ENCODE data around the gene SIPA1L3. TPM values are rescaled to one million over a fixed set of nuclear protein-coding genes. Genes with fewer than 3 reads are reported as not detected.

Gene SIPA1L3
- total and polyA plus RNA-seq, 2 of the 13 experiments (the other 11 are each of a cell fraction or from before 2014, with no cell fraction given) = 5.5 to 7.7 TPM

DNA sequence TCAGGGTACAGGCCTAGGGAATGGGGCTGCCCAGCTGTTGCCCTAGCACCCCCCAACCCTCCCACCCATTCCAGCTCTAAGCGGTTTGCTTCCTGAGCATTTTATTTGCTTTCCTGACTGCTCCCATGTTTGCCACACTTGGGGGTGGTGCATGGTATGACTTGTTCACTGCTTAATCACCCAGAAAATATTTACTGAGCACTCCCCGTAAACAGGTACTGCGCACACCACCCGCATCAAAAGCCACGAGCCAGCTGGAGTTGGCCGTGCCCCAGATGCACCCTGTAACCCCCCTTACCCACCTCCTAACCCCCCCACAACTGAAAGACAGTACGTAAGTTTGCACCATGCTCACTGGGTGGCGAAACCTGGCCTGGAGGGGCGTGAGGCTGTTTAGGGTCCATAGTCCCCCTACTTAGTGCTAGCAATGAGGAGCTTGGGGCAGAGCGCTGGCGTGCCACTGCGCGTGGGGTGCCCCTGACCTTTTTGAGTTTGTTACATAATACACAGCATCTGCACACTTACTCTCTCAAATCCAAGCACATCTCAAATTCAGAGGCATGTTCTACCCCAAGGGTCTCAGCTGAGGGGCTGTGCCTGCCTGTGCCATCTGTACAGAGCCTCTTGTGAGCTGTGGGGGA, 287.2 kb downstream of the SIPA1L3 start (continued):
- no peak for TF ChIP-seq ZNF276 (CRISPR knock-in tag; IDR thresholded peaks at IDR 0.05; ENCODE audit: low read depth)
- no peak for TF ChIP-seq IKZF1 (IDR thresholded peaks at IDR 0.05)
- TF ChIP-seq MATR3 (CRISPR knock-in tag; IDR thresholded peaks at IDR 0.05) = no peak
- no peak for TF ChIP-seq RFXANK (CRISPR knock-in tag; IDR thresholded peaks at IDR 0.05)

DNA sequence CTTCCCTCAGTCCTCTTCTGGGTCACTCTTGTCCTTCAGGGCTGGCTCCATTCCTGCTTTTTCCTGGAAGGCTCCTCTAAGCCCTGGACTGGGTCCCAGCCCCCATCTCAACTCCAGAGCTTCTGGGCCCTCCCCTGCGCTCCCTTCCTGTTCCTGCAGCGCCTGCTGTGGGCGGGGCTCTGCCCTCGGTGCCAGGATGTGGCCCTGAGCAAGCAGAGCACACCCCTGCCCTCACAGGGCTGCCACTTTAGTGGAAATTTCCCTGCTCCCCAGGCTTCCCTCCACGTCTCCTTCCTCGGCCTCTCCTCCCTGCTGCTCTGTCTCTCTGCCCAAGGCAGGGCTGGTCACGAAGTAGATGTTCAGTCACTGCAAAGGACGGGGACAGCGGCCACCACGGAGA, 288.2 kb downstream of the SIPA1L3 start:
- Histone ChIP-seq H2AFZ (ENCODE audit: low read length) (no peak overlapping the region), H3K27ac (ENCODE audit: extremely low read length, insufficient read depth, low read length) (no peak overlapping the region), H3K9me3 (ENCODE audit: low read length) (no peaks in the 10 kb centered on the region), H3K36me3 (replicated peaks in 1 of 2; ENCODE audit: control insufficient read depth in 1 of 2, insufficient read depth in 2 of 2, low read length in 2 of 2) (0 out of 5 replicates have a peak, but pooled peaks cover 0 to 2% of the 10 kb centered on the region in 2 experiments), H3K4me1 (ENCODE audit: insufficient read depth, low read length) (peaks cover 13% of the 10 kb centered on the region), H3K27me3 (ENCODE audit: control insufficient read depth in 1 of 2, insufficient read depth in 2 of 2, low read length in 2 of 2) (no peaks in the 10 kb centered on the region), H4K20me1 (ENCODE audit: insufficient read depth, low read length) (no peaks in the 10 kb centered on the region), H3K9ac (ENCODE audit: insufficient read depth, low read depth, low read length) (no peak overlapping the region), H3K4me3 (replicated peaks in 1 of 3; ENCODE audit: insufficient read depth in 1 of 3, low read depth in 2 of 3, low read length in 3 of 3) (no peak overlapping the region), H3K79me2 (ENCODE audit: insufficient read depth, low read length) (no peaks in the 10 kb centered on the region), H3K4me2 (ENCODE audit: low read depth, low read length) (no peak overlapping the region)
- ChIA-PET CTCF (ENCODE audit: low intra/inter-chr PET ratio, low total read pairs) (no interaction called here), POLR2A (no interaction called here)
- no peak for FAIRE-seq
- intact Hi-C loops (cut with micrococcal nuclease; ENCODE audit: unreplicated experiment) (no loop called here), in situ Hi-C loops (cut with HindIII; ENCODE audit: extremely low pct_ligation_motif_present, low pct_unique_long_range_greater_than_20kb) (no loop called here)
- no TSS peak for BruUV-seq (replicated peaks)
- DNase-seq (ENCODE audit: low spot score) = no peak
- TF ChIP-seq NFYC (CRISPR knock-in tag; IDR thresholded peaks at IDR 0.05) (no peak), DDIT3 (CRISPR knock-in tag; IDR thresholded peaks at IDR 0.05) (no peak), PAX8 (CRISPR knock-in tag; IDR thresholded peaks at IDR 0.05; ENCODE audit: borderline replicate concordance) (no peak), NBN (conservative IDR thresholded peaks at IDR 0.05) (no peak), MAFK (conservative IDR thresholded peaks at IDR 0.05 in 1 of 2, IDR thresholded peaks at IDR 0.05 in 1 of 2; ENCODE audit: low read length in 2 of 2) (no peak), ZNF768 (CRISPR knock-in tag; IDR thresholded peaks at IDR 0.05) (no peak), ZBTB34 (CRISPR knock-in tag; IDR thresholded peaks at IDR 0.05) (no peak), FOSL2 (CRISPR knock-in tag; IDR thresholded peaks at IDR 0.05) (no peak), ZBTB7B (CRISPR knock-in tag; IDR thresholded peaks at IDR 0.05) (no peak), SIX4 (CRISPR knock-in tag; IDR thresholded peaks at IDR 0.05) (no peak), PHF5A (CRISPR knock-in tag; IDR thresholded peaks at IDR 0.05; ENCODE audit: low read depth, unreplicated experiment) (no peak)
- TF ChIP-seq, protein P1, sequence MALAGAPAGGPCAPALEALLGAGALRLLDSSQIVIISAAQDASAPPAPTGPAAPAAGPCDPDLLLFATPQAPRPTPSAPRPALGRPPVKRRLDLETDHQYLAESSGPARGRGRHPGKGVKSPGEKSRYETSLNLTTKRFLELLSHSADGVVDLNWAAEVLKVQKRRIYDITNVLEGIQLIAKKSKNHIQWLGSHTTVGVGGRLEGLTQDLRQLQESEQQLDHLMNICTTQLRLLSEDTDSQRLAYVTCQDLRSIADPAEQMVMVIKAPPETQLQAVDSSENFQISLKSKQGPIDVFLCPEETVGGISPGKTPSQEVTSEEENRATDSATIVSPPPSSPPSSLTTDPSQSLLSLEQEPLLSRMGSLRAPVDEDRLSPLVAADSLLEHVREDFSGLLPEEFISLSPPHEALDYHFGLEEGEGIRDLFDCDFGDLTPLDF (CRISPR knock-in tag; IDR thresholded peaks at IDR 0.05) = no peak
- TF ChIP-seq, protein P2, sequence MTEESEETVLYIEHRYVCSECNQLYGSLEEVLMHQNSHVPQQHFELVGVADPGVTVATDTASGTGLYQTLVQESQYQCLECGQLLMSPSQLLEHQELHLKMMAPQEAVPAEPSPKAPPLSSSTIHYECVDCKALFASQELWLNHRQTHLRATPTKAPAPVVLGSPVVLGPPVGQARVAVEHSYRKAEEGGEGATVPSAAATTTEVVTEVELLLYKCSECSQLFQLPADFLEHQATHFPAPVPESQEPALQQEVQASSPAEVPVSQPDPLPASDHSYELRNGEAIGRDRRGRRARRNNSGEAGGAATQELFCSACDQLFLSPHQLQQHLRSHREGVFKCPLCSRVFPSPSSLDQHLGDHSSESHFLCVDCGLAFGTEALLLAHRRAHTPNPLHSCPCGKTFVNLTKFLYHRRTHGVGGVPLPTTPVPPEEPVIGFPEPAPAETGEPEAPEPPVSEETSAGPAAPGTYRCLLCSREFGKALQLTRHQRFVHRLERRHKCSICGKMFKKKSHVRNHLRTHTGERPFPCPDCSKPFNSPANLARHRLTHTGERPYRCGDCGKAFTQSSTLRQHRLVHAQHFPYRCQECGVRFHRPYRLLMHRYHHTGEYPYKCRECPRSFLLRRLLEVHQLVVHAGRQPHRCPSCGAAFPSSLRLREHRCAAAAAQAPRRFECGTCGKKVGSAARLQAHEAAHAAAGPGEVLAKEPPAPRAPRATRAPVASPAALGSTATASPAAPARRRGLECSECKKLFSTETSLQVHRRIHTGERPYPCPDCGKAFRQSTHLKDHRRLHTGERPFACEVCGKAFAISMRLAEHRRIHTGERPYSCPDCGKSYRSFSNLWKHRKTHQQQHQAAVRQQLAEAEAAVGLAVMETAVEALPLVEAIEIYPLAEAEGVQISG (CRISPR knock-in tag; IDR thresholded peaks at IDR 0.05) = no peak
- ATAC-seq = no peak
- WGBS (ENCODE audit: low lambda C conversion rate) = 90% methylated on average over 10 of the region's 10 CpGs
